Liver (tissue), 3 donors: ENCODE data around the gene HSP90AB1.

Experiments used
- CTCF ChIP-seq: fragments of 150-350 bp; IDR thresholded peaks from 2 replicates; pipeline ENCODE4 v1.5.1; 2017; ENCODE audit warnings: improper control_type of control experiment, low read depth, low read length; ENCODE audit not compliant: missing input control
- FOXA1 ChIP-seq: IDR thresholded peaks from 2 replicates; pipeline ENCODE4 v1.6.1; 2016; ENCODE audit warnings: antibody characterized with exemption
- GABPA ChIP-seq, 2 donors: IDR thresholded peaks in 1 of 2; conservative IDR thresholded peaks in 1 of 2; 2 replicates each; pipeline ENCODE4 v1.6.1; 2016; ENCODE audit warnings: antibody characterized with exemption in 2 of 2, mild to moderate bottlenecking in 1 of 2, moderate library complexity in 1 of 2
- HNF4G ChIP-seq: IDR thresholded peaks from 2 replicates; pipeline ENCODE4 v1.6.1; 2016; ENCODE audit warnings: antibody characterized with exemption
- NR2F2 ChIP-seq: IDR thresholded peaks from 2 replicates; pipeline ENCODE4 v1.6.1; 2016; ENCODE audit warnings: antibody characterized with exemption
- SP1 ChIP-seq: IDR thresholded peaks from 2 replicates; pipeline ENCODE4 v1.6.1; 2018; ENCODE audit warnings: antibody characterized with exemption, mild to moderate bottlenecking
- YY1 ChIP-seq: IDR thresholded peaks from 2 replicates; pipeline ENCODE4 v1.6.1; 2016; ENCODE audit warnings: antibody characterized with exemption, mild to moderate bottlenecking
- donor health status: healthy.
- donor health status: healthy.

GRCh38 chr6:44198684-44199083, 48.2 kb upstream of the HSP90AB1 start:
- TF ChIP-seq YY1 (no peak), CTCF (no peak), SP1 (no peak), GABPA (IDR thresholded peaks at IDR 0.05 in 1 of 2, conservative IDR thresholded peaks at IDR 0.05 in 1 of 2) (no peak), NR2F2 (no peak), FOXA1 (no peak), HNF4G (no peak)
